DMS79 treated with DMSO at 0.1 percent for 48 hours (cell line): ENCODE data around the gene SAMM50.
"Not testable (repeated sequence)": the region's sequence is repeated elsewhere in the genome, so short reads cannot be mapped to it uniquely, and the experiment has no call there.

Experiments used
- DNase-seq: peaks from one replicate; lab custom pipeline; 2025; lab: John Stamatoyannopoulos, UW

SAMM50 gene

GRCh38 chr22:44001521-44001920 is 46.3 kb downstream of the SAMM50 start:
- DNase-seq: no peak

- DNase-seq: no peak
These were observed 47.1 kb downstream of the SAMM50 start for GRCh38 chr22:44002324-44002723.

GRCh38 chr22:44002997-44003396 is 47.8 kb downstream of the SAMM50 start:
- no peak for DNase-seq

GRCh38 chr22:44003405-44004103 is 48.3 kb downstream of the SAMM50 start:
- DNase-seq: no peak

GRCh38 chr22:44004104-44004460 is 48.8 kb downstream of the SAMM50 start:
- no peak for DNase-seq

- DNase-seq: no peak
These were observed 50.3 kb downstream of the SAMM50 start for GRCh38 chr22:44005524-44005923.

GRCh38 chr22:44012162-44012561 is 56.9 kb downstream of the SAMM50 start:
- no peak for DNase-seq

- no peak for DNase-seq
These were observed 57.3 kb downstream of the SAMM50 start for GRCh38 chr22:44012591-44012990.

- DNase-seq: no peak
These were observed 59.0 kb downstream of the SAMM50 start for GRCh38 chr22:44014241-44014640.

- DNase-seq: not testable (repeated sequence)
These were observed 61.3 kb downstream of the SAMM50 start for GRCh38 chr22:44016586-44016985.

GRCh38 chr22:44018594-44018993 is 63.4 kb downstream of the SAMM50 start:
- no peak for DNase-seq

GRCh38 chr22:44019416-44019815 is 64.2 kb downstream of the SAMM50 start:
- no peak for DNase-seq

- DNase-seq: no peak
These were observed 64.6 kb downstream of the SAMM50 start for GRCh38 chr22:44019846-44020245.

GRCh38 chr22:44020981-44021380 is 65.7 kb downstream of the SAMM50 start:
- DNase-seq: no peak

GRCh38 chr22:44023404-44024287 is 68.4 kb downstream of the SAMM50 start:
- DNase-seq: no peak

GRCh38 chr22:44024288-44024921 is 69.2 kb downstream of the SAMM50 start, which contains the start of gene PARVB:
Gene PARVB, plus strand, starts transcription at chr22:44024302. Its CDS starts 38 bp downstream, at chr22:44024340.
- DNase-seq: no peak

GRCh38 chr22:44025171-44026065 is 70.2 kb downstream of the SAMM50 start:
- no peak for DNase-seq

GRCh38 chr22:44026066-44026629 is 70.9 kb downstream of the SAMM50 start:
- no peak for DNase-seq

- DNase-seq: no peak
These were observed 71.6 kb downstream of the SAMM50 start for GRCh38 chr22:44026630-44027511.

GRCh38 chr22:44028091-44028490 is 72.8 kb downstream of the SAMM50 start:
- DNase-seq: no peak
